ENCODE measurements around the gene LRRC39. TPM values are rescaled to one million over a fixed set of nuclear protein-coding genes. Genes with fewer than 3 reads are reported as not detected.

LRRC39 gene
- total and polyA plus RNA-seq, 4 experiments from 2014 or later = 0.13 to 1.3 (median 1.0) TPM; not detected in 1

Other genes with a start within 250 kb of the LRRC39 start
- gene SLC35A3, start 208.3 kb downstream of the LRRC39 start, total RNA-seq = 10 to 100 TPM; 26.6 to 31.5 TPM
- 10 to 100 TPM in 1 of 2 donors, 1 to 10 TPM in 1; 9.0 to 10.3 TPM for gene SLC35A3, start 208.3 kb downstream of the LRRC39 start, polyA plus RNA-seq
- gene SASS6, start 45.3 kb downstream of the LRRC39 start, total RNA-seq = 1 to 10 TPM; 5.6 to 5.8 TPM
- gene SASS6, start 45.3 kb downstream of the LRRC39 start, polyA plus RNA-seq = 1 to 10 TPM; 1.5 to 2.4 TPM
- 10 to 100 TPM; 45.8 to 45.9 TPM for gene TRMT13, start 45.1 kb downstream of the LRRC39 start, total RNA-seq
- gene TRMT13, start 45.1 kb downstream of the LRRC39 start, polyA plus RNA-seq = 10 to 100 TPM; 12.5 to 12.8 TPM
- 10 to 100 TPM; 16.1 to 16.8 TPM for gene DBT, start 71.6 kb upstream of the LRRC39 start, total RNA-seq
- 1 to 10 TPM; 2.1 to 6.5 TPM for gene DBT, start 71.6 kb upstream of the LRRC39 start, polyA plus RNA-seq
- 10 to 100 TPM; 39.7 to 41.4 TPM for gene RTCA, start 88.0 kb upstream of the LRRC39 start, total RNA-seq
- gene RTCA, start 88.0 kb upstream of the LRRC39 start, polyA plus RNA-seq = 10 to 100 TPM; 19.0 to 24.6 TPM
- gene CDC14A, start 174.2 kb upstream of the LRRC39 start, total RNA-seq = 100 to 1,000 TPM; 108 to 119 TPM
- 10 to 100 TPM; 37.7 to 72.3 TPM for gene CDC14A, start 174.2 kb upstream of the LRRC39 start, polyA plus RNA-seq